AG09319 (cell line): ENCODE measurements around the gene SYNE1.
"Not testable (repeated sequence)": the region's sequence is repeated elsewhere in the genome, so short reads cannot be mapped to it uniquely, and the experiment has no call there.

Experiments used
- DNase-seq: peaks from one replicate; pipeline ENCODE4 v3.0.0-alpha.2; 2010; ENCODE audit warnings: low read depth; ENCODE audit errors: extremely low read depth
- TF ChIP-seq, protein P1 (sequence below): IDR thresholded peaks from 2 replicates; pipeline ENCODE4 v1.5.1; 2011; ENCODE audit warnings: low read depth, mild to moderate bottlenecking, inconsistent platforms, low read length, moderate library complexity

Gene SYNE1

DNA sequence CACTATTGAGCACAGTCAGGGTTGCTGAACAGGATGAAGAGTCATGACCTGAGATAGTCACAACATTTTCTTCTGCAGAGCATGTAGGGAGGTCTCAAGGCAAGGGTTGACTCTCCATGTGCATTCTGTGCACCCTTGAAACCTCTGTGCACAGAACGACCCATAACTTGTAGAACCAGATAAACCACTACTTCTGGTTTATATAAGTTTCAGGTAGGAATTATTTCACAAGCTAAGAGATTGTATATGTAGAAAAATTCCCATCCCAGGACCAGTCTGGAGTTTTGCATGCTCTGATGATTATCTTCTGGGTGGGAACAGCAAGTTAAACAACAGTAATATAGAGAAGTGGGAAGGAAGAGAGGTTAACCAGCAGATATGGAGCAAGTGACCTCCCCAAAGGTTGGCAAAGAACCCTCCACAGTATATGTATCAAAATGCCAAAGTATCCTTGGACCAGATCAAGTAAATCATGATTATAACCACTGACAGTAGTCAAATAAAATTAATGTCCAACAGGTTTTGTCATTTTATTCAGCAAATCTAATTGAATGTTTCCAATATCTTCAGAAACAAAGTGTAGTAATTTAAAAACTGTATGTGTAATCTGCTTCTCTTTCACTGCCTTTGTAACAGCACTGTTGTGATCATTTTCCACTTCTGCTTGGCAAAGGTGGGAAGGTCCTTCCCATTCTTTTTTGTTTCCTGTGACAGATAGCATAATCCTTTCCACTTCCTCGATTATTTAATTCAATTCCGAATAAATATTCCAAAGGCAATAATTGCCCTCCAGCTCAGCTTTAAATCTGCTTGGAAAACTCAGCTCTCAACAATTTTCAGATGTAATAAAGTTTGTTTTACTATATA is 104.4 kb downstream of the SYNE1 start:
- DNase-seq, result no peak
- TF ChIP-seq, protein P1, sequence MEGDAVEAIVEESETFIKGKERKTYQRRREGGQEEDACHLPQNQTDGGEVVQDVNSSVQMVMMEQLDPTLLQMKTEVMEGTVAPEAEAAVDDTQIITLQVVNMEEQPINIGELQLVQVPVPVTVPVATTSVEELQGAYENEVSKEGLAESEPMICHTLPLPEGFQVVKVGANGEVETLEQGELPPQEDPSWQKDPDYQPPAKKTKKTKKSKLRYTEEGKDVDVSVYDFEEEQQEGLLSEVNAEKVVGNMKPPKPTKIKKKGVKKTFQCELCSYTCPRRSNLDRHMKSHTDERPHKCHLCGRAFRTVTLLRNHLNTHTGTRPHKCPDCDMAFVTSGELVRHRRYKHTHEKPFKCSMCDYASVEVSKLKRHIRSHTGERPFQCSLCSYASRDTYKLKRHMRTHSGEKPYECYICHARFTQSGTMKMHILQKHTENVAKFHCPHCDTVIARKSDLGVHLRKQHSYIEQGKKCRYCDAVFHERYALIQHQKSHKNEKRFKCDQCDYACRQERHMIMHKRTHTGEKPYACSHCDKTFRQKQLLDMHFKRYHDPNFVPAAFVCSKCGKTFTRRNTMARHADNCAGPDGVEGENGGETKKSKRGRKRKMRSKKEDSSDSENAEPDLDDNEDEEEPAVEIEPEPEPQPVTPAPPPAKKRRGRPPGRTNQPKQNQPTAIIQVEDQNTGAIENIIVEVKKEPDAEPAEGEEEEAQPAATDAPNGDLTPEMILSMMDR, result no peak

DNA sequence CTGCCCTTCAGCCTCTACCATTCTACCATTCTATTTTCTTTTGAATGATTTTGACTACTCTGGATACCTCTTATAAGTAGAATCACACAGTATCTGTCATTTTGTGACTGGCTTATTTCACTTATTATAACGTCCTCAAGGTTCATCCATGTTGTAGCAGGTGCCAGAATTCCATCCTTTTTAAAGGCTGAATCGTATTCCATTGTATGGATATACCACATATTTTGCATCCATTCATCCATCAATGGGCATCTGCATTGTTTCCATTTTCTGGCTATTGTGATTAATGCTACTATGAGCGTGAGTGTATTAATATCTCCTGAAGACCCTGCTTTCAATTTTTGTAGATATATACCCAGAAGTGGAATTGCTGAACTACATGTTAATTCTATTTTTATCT is 105.5 kb downstream of the SYNE1 start:
- TF ChIP-seq, protein P1, result no peak
- no peak for DNase-seq

DNA sequence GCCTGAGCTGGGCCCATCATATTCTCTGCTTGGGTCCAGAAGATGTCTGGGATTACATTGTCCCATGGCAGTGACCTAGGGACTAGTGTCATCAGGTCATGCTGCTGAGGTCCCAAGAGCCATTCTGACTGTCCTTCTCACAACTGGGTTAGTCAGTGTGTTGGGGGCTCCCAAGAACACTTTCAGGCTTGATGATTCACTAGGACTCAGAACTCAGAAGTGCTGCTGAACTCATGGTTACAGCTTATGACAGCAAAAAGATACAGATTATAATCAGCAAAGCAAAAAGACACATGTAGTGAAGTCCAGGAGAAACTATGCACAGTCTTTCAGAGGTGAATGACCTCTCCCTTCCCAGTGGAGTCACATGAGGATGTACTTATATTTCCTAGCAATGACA is 107.8 kb downstream of the SYNE1 start:
- TF ChIP-seq, protein P1, result no peak
- DNase-seq, result no peak

DNA sequence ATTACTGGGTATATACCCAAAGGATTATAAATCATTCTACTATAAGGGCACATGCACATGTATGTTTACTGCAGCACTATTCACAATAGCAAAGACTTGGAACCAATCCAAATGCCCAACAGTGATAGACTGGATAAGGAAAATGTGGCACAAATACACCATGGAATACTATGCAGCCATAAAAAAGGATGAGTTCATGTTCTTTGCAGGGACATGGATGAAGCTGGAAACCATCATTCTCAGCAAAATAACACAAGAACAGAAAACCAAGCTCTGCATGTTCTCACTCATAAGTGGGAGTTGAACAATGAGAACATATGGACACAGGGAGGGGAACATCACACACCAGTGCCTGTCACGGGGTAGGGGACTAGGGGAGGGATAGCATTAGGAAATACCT is 123.0 kb downstream of the SYNE1 start:
- not testable (repeated sequence) for DNase-seq

DNA sequence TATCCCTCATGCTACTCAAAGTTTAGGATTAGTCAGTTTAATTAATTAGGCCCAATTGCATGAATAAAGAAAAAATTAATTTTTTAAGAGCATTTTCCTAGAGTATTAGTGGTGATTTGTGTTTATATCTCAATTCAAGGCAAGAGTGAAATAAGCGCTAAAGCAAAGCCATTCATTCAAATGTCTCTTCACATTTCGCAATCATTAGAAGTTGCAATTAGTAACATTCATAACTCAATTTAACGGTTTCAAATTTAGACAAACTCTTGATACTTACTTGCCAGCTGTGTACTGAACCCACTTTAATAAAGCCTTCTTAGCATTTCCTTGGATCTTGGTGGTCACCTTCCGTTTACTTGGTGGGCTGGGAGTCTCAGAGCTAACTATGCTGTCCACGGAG is 127.2 kb downstream of the SYNE1 start:
- no peak for DNase-seq
- TF ChIP-seq, protein P1, result no peak

DNA sequence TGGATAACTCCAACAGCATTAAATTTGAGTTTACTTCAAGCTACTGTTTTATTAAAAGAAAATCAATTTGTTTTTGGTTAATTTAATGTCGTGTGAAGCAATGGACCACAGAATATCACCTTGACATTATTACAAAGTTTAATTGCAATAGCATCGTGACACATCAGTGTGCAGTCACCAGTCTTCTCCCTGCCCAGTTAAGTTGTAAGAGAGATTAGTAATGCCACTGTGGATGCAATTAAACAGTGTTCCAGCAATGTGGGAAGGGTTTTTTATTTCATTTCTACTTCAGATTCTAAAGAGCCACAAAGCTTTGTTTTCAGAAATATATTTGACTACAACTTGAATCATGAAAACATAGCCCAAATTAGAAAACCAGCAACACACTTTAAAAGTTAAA is 128.7 kb downstream of the SYNE1 start:
- no peak for DNase-seq
- TF ChIP-seq, protein P1, result no peak

DNA sequence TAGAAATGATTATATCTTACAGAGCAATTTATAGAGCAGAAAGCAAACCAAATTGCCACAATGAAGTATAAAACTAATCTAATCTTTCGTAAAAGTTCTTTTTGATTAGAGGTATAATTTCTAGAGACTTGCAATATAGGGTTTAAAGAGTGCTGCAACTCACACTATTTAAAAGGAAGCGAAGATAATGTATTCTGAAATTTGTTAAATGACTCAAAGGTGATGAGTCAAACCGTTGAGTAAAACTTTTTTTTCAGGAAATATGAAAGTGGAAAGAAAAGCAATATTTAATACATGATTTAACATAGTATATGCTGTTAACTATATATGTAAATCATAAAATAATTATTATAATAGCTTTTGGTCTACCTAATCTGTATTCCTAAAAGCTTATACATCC is 133.6 kb downstream of the SYNE1 start:
- TF ChIP-seq, protein P1, result no peak
- no peak for DNase-seq
